Activated CD4-positive, alpha-beta T cell treated with anti-CD3 and anti-CD28 coated beads for 36 hours (primary cell): Measurements from ENCODE around the gene SLX4IP. TPM values are rescaled to one million over a fixed set of nuclear protein-coding genes. Genes with fewer than 3 reads are reported as not detected.

Source experiments
- ATAC-seq: fragments of 200-7000 bp; cut with Tn5 transposase; one replicate; pipeline ENCODE4 v1.10.0; 2021; ENCODE audit warnings: mild to moderate bottlenecking, moderate library complexity
- CTCF ChIA-PET: fragments of 350-600 bp; sonication (Branson Sonifier 250); formaldehyde crosslinking; loops from one replicate; lab custom pipeline; 2021; ENCODE audit warnings: antibody characterized with exemption; lab: Charles Lee
- POLR2A ChIA-PET: fragments of 350-600 bp; sonication (Branson Sonifier 250); formaldehyde crosslinking; loops from one replicate; lab custom pipeline; 2021; ENCODE audit warnings: antibody characterized with exemption, inconsistent platforms; lab: Charles Lee
- DNase-seq: peaks from one replicate; pipeline ENCODE4 v3.0.0-alpha.2; 2020
- H3K27ac Mint-ChIP-seq: one replicate; pipeline ENCODE4 v1.8.0; 2021; ENCODE audit warnings: mixed read lengths
- H3K27me3 Mint-ChIP-seq: one replicate; pipeline ENCODE4 v1.8.0; 2021; ENCODE audit warnings: mixed read lengths
- H3K36me3 Mint-ChIP-seq: one replicate; pipeline ENCODE4 v1.8.0; 2021; ENCODE audit warnings: low read depth, mixed read lengths
- H3K4me1 Mint-ChIP-seq: one replicate; pipeline ENCODE4 v1.8.0; 2021; ENCODE audit warnings: mixed read lengths
- H3K4me3 Mint-ChIP-seq: one replicate; pipeline ENCODE4 v1.8.0; 2021; ENCODE audit warnings: mild to moderate bottlenecking, moderate library complexity, mixed read lengths
- H3K9me3 Mint-ChIP-seq: one replicate; pipeline ENCODE4 v1.8.0; 2021; ENCODE audit warnings: low read depth, mixed read lengths
- intact Hi-C, 2 experiments: fragments of 100-400 bp; cut with DNase I in 1 of 2; cut with micrococcal nuclease in 1 of 2; formaldehyde crosslinking; loops; one replicate each; pipeline versions ENCODE4 v1.14.2 to v1.15.1; 2022 to 2024; cut with DNase I, micrococcal nuclease
- total RNA-seq, 2 experiments: library from RNA; stranded (reverse); gene quantifications; one replicate each; pipeline ENCODE4 v1.2.3, GENCODE V29; 2021

The SLX4IP gene
- total RNA-seq, 2 experiments from 2014 or later: 7.4 to 7.8 TPM

GRCh38 chr20:10447028-10447427 lies 11.9 kb downstream of the SLX4IP start:
- CTCF ChIA-PET: no interaction called here
- intact Hi-C loops: loop anchor here in 1 of 2 experiments (1.0 to 5.0 kb wide), 2 partner anchors 12 to 65 kb away; partner anchors contain the start of gene SLX4IP
- Mint-ChIP-seq H3K4me1 (peaks cover 27% of the 10 kb centered on the region), H3K36me3 (peaks cover 7% of the 10 kb centered on the region), H3K27me3 (no peaks in the 10 kb centered on the region), H3K27ac (peak overlapping the region; percentile 80), H3K9me3 (no peaks in the 10 kb centered on the region), H3K4me3 (peak overlapping the region; percentile 61)
- POLR2A ChIA-PET: no interaction called here
- DNase-seq: peak; percentile 71
- ATAC-seq: peak; percentile 99

- peak overlapping the region; percentile 55 for H3K27ac Mint-ChIP-seq
- no peaks in the 10 kb centered on the region for H3K9me3 Mint-ChIP-seq
- intact Hi-C loops: loop anchor here in 1 of 2 experiments (5.0 kb wide), 1 partner anchor 64 kb away; no protein-coding TSS in a partner anchor
- no peaks in the 10 kb centered on the region for H3K27me3 Mint-ChIP-seq
- H3K4me3 Mint-ChIP-seq: no peak overlapping the region
- no peak for ATAC-seq
- H3K36me3 Mint-ChIP-seq: peaks cover 8% of the 10 kb centered on the region
- no peak for DNase-seq
- H3K4me1 Mint-ChIP-seq: peaks cover 33% of the 10 kb centered on the region
- ChIA-PET POLR2A (no interaction called here), CTCF (interaction anchor here (0.6 kb wide), 1 partner anchor 129 kb away, joined by 3 read pairs; no protein-coding TSS in a partner anchor)
These were observed 13.4 kb downstream of the SLX4IP start for GRCh38 chr20:10448270-10449156.

- CTCF ChIA-PET: interaction anchor here (0.6 kb wide), 1 partner anchor 148 kb away, joined by 3 read pairs; no protein-coding TSS in a partner anchor
- ATAC-seq: no peak
- DNase-seq: no peak
- no peaks in the 10 kb centered on the region for H3K9me3 Mint-ChIP-seq
- peaks cover 6% of the 10 kb centered on the region for H3K36me3 Mint-ChIP-seq
- H3K4me3 Mint-ChIP-seq: no peak overlapping the region
- intact Hi-C loops: loop anchor here in 1 of 2 experiments (5.0 kb wide), 1 partner anchor 63 kb away; no protein-coding TSS in a partner anchor
- POLR2A ChIA-PET: no interaction called here
- H3K27me3 Mint-ChIP-seq: no peaks in the 10 kb centered on the region
- peaks cover 36% of the 10 kb centered on the region for H3K4me1 Mint-ChIP-seq
- H3K27ac Mint-ChIP-seq: no peak overlapping the region
These were observed 14.2 kb downstream of the SLX4IP start for GRCh38 chr20:10449270-10449669.

GRCh38 chr20:10453241-10453640 lies 18.1 kb downstream of the SLX4IP start:
- H3K27me3 Mint-ChIP-seq: no peaks in the 10 kb centered on the region
- H3K27ac Mint-ChIP-seq: peak overlapping the region; percentile 22
- H3K36me3 Mint-ChIP-seq: peaks cover 15% of the 10 kb centered on the region
- intact Hi-C loops: no loop called here
- H3K4me1 Mint-ChIP-seq: peaks cover 20% of the 10 kb centered on the region
- ChIA-PET POLR2A (no interaction called here), CTCF (interaction anchor here (0.9 to 1.3 kb wide), 3 partner anchors 26 to 99 kb away, joined by 3 to 4 read pairs (median 4); no protein-coding TSS in a partner anchor)
- H3K9me3 Mint-ChIP-seq: peaks cover 8% of the 10 kb centered on the region
- ATAC-seq: peak; percentile 71
- peak; percentile 54 for DNase-seq
- H3K4me3 Mint-ChIP-seq: peak overlapping the region; percentile 0

GRCh38 chr20:10454151-10454750 lies 19.1 kb downstream of the SLX4IP start:
- no peak for ATAC-seq
- DNase-seq: no peak
- Mint-ChIP-seq H3K27me3 (no peaks in the 10 kb centered on the region), H3K4me1 (peaks cover 19% of the 10 kb centered on the region), H3K36me3 (peaks cover 23% of the 10 kb centered on the region), H3K4me3 (no peak overlapping the region), H3K9me3 (peaks cover 11% of the 10 kb centered on the region), H3K27ac (peak overlapping the region; percentile 42)
- intact Hi-C loops: no loop called here
- CTCF ChIA-PET: interaction anchor here (1.3 kb wide), 1 partner anchor 27 kb away, joined by 4 read pairs; no protein-coding TSS in a partner anchor
- POLR2A ChIA-PET: no interaction called here

GRCh38 chr20:10461495-10461894 lies 26.4 kb downstream of the SLX4IP start:
- ChIA-PET CTCF (no interaction called here), POLR2A (no interaction called here)
- H3K4me3 Mint-ChIP-seq: no peak overlapping the region
- ATAC-seq: no peak
- no peak overlapping the region for H3K27ac Mint-ChIP-seq
- H3K27me3 Mint-ChIP-seq: no peaks in the 10 kb centered on the region
- DNase-seq: no peak
- intact Hi-C loops: no loop called here
- peaks cover 55% of the 10 kb centered on the region for H3K36me3 Mint-ChIP-seq
- peaks cover 13% of the 10 kb centered on the region for H3K9me3 Mint-ChIP-seq
- H3K4me1 Mint-ChIP-seq: peaks cover 9% of the 10 kb centered on the region

GRCh38 chr20:10462516-10462915 lies 27.4 kb downstream of the SLX4IP start:
- CTCF ChIA-PET: no interaction called here
- Mint-ChIP-seq H3K4me1 (peaks cover 9% of the 10 kb centered on the region), H3K27me3 (no peaks in the 10 kb centered on the region), H3K27ac (no peak overlapping the region), H3K4me3 (no peak overlapping the region), H3K9me3 (peaks cover 7% of the 10 kb centered on the region), H3K36me3 (peaks cover 50% of the 10 kb centered on the region)
- POLR2A ChIA-PET: no interaction called here
- intact Hi-C loops: no loop called here
- no peak for DNase-seq
- no peak for ATAC-seq

- Mint-ChIP-seq H3K9me3 (peaks cover 5% of the 10 kb centered on the region), H3K36me3 (peaks cover 44% of the 10 kb centered on the region), H3K27me3 (no peaks in the 10 kb centered on the region), H3K27ac (no peak overlapping the region), H3K4me1 (peaks cover 13% of the 10 kb centered on the region), H3K4me3 (no peak overlapping the region)
- POLR2A ChIA-PET: no interaction called here
- intact Hi-C loops: no loop called here
- CTCF ChIA-PET: no interaction called here
- DNase-seq (no peak), ATAC-seq (no peak)
These were observed 28.5 kb downstream of the SLX4IP start for GRCh38 chr20:10463622-10464021.

GRCh38 chr20:10465135-10465534 lies 30.0 kb downstream of the SLX4IP start:
- Mint-ChIP-seq H3K36me3 (peaks cover 34% of the 10 kb centered on the region), H3K9me3 (peaks cover 3% of the 10 kb centered on the region), H3K27ac (no peak overlapping the region), H3K4me1 (peaks cover 13% of the 10 kb centered on the region), H3K27me3 (no peaks in the 10 kb centered on the region), H3K4me3 (no peak overlapping the region)
- ChIA-PET POLR2A (no interaction called here), CTCF (no interaction called here)
- no peak for ATAC-seq
- intact Hi-C loops: loop anchor here in 1 of 2 experiments (5.0 kb wide), 1 partner anchor 1077 kb away; no protein-coding TSS in a partner anchor
- DNase-seq: no peak

GRCh38 chr20:10466325-10466724 lies 31.2 kb downstream of the SLX4IP start:
- Mint-ChIP-seq H3K4me1 (peaks cover 13% of the 10 kb centered on the region), H3K36me3 (peaks cover 26% of the 10 kb centered on the region), H3K27me3 (no peaks in the 10 kb centered on the region), H3K9me3 (no peaks in the 10 kb centered on the region), H3K4me3 (no peak overlapping the region), H3K27ac (no peak overlapping the region)
- ChIA-PET POLR2A (no interaction called here), CTCF (no interaction called here)
- intact Hi-C loops: loop anchor here in 1 of 2 experiments (5.0 kb wide), 1 partner anchor 1076 kb away; no protein-coding TSS in a partner anchor
- ATAC-seq: no peak
- DNase-seq: no peak

- POLR2A ChIA-PET: no interaction called here
- no peak overlapping the region for H3K4me3 Mint-ChIP-seq
- CTCF ChIA-PET: no interaction called here
- no peaks in the 10 kb centered on the region for H3K9me3 Mint-ChIP-seq
- DNase-seq: no peak
- ATAC-seq: no peak
- H3K4me1 Mint-ChIP-seq: peaks cover 9% of the 10 kb centered on the region
- H3K27ac Mint-ChIP-seq: no peak overlapping the region
- intact Hi-C loops: loop anchor here in 1 of 2 experiments (5.0 kb wide), 1 partner anchor 1075 kb away; no protein-coding TSS in a partner anchor
- H3K27me3 Mint-ChIP-seq: no peaks in the 10 kb centered on the region
- peaks cover 23% of the 10 kb centered on the region for H3K36me3 Mint-ChIP-seq
These were observed 31.8 kb downstream of the SLX4IP start for GRCh38 chr20:10466855-10467254.
